GM21529 (cell line): ENCODE measurements around the gene TTF1.

Experiments used
- ATAC-seq: cut with Tn5 transposase; IDR thresholded peaks from one replicate; pipeline ENCODE4 v1.9.1; 2021; ENCODE audit not compliant: unreplicated experiment

Gene TTF1

GRCh38 chr9:132366481-132366880 is 40.2 kb downstream of the TTF1 start:
- no peak for ATAC-seq

GRCh38 chr9:132365986-132366385 is 40.7 kb downstream of the TTF1 start:
- ATAC-seq: no peak

- ATAC-seq: no peak
These were observed 42.6 kb downstream of the TTF1 start for GRCh38 chr9:132364068-132364467.

GRCh38 chr9:132357764-132358163 is 48.9 kb downstream of the TTF1 start:
- ATAC-seq: no peak

GRCh38 chr9:132356324-132356924 is 50.2 kb downstream of the TTF1 start:
- ATAC-seq: no peak

- ATAC-seq: peak; percentile 79
These were observed 51.8 kb downstream of the TTF1 start, which contains the start of gene SETX for GRCh38 chr9:132354637-132355355. Gene SETX (minus strand): TSS chr9:132354986. CDS start chr9:132349428, 5,558 bp downstream.

GRCh38 chr9:132351404-132352045 is 55.1 kb downstream of the TTF1 start:
- ATAC-seq: no peak

GRCh38 chr9:132350861-132351315 is 55.8 kb downstream of the TTF1 start:
- ATAC-seq: no peak

GRCh38 chr9:132348676-132349075 is 58.0 kb downstream of the TTF1 start:
- no peak for ATAC-seq

- ATAC-seq: no peak
These were observed 60.5 kb downstream of the TTF1 start for GRCh38 chr9:132346177-132346576.

- ATAC-seq: no peak
These were observed 65.3 kb downstream of the TTF1 start for GRCh38 chr9:132341177-132341840.

- no peak for ATAC-seq
These were observed 72.3 kb downstream of the TTF1 start for GRCh38 chr9:132334364-132334763.

- no peak for ATAC-seq
These were observed 73.1 kb downstream of the TTF1 start for GRCh38 chr9:132333556-132333955.

GRCh38 chr9:132328580-132328979 is 78.1 kb downstream of the TTF1 start:
- ATAC-seq: no peak

GRCh38 chr9:132327537-132327936 is 79.1 kb downstream of the TTF1 start:
- no peak for ATAC-seq
